DND-41 (cell line): ENCODE results near the gene RNF4.
"Not testable (repeated sequence)": the region's sequence is repeated elsewhere in the genome, so short reads cannot be mapped to it uniquely, and the experiment has no call there.

Source experiments
- ATAC-seq: fragments of 200-7000 bp; cut with Tn5 transposase; 3 replicates; pipeline ENCODE4 v1.9.1; 2021; ENCODE audit warnings: low read depth; ENCODE audit not compliant: insufficient read depth
- DNase-seq: peaks from one replicate; pipeline ENCODE4 v3.0.0-alpha.2; 2020
- H2AFZ ChIP-seq: 2 replicates; pipeline ENCODE4 v1.6.0; 2012; ENCODE audit warnings: low read depth, low read length
- H3K27ac ChIP-seq: 2 replicates; pipeline ENCODE4 v1.5.1; 2012; ENCODE audit warnings: low read length, inconsistent platforms
- H3K27me3 ChIP-seq: fragments of 200-600 bp; sonication (generic); 2 replicates; pipeline ENCODE4 v1.6.0; 2012; ENCODE audit warnings: low read length, mild to moderate bottlenecking, inconsistent platforms; ENCODE audit not compliant: insufficient read depth, poor library complexity
- H3K36me3 ChIP-seq: 2 replicates; pipeline ENCODE4 v1.5.1; 2012; ENCODE audit warnings: low read length, inconsistent platforms; ENCODE audit not compliant: insufficient read depth
- H3K4me1 ChIP-seq: 2 replicates; pipeline ENCODE4 v1.5.1; 2012; ENCODE audit warnings: mild to moderate bottlenecking, low read length; ENCODE audit not compliant: insufficient read depth
- H3K4me2 ChIP-seq: 2 replicates; pipeline ENCODE4 v1.6.0; 2012; ENCODE audit warnings: mild to moderate bottlenecking, moderate library complexity, low read length, inconsistent platforms; ENCODE audit not compliant: insufficient read depth
- H3K4me3 ChIP-seq, 2 experiments: fragments of 200-600 bp in 1 of 2; shearing (Covaris generic) in 1 of 2; 2 replicates each; pipeline ENCODE4 v1.5.1; 2012 to 2016; ENCODE audit warnings: inconsistent platforms in 2 of 2, low read length in 2 of 2, mild to moderate bottlenecking in 2 of 2, low read depth in 1 of 2, moderate library complexity in 1 of 2
- H3K79me2 ChIP-seq: 2 replicates; pipeline ENCODE4 v1.6.0; 2012; ENCODE audit warnings: low read length, inconsistent platforms; ENCODE audit not compliant: insufficient read depth
- H3K9ac ChIP-seq: 2 replicates; pipeline ENCODE4 v1.6.0; 2012; ENCODE audit warnings: low read depth, mild to moderate bottlenecking, inconsistent platforms, low read length, moderate library complexity
- H3K9me3 ChIP-seq: 2 replicates; pipeline ENCODE4 v1.5.1; 2012; ENCODE audit warnings: low read length, moderate library complexity, mild to moderate bottlenecking, inconsistent platforms; ENCODE audit not compliant: insufficient read depth, severe bottlenecking
- H4K20me1 ChIP-seq: 2 replicates; pipeline ENCODE4 v1.6.0; 2012; ENCODE audit warnings: low read length; ENCODE audit not compliant: insufficient read depth
- CTCF ChIP-seq: IDR thresholded peaks from 2 replicates; pipeline ENCODE4 v1.5.1; 2012; ENCODE audit warnings: borderline replicate concordance, low read length, moderate library complexity, mild to moderate bottlenecking; ENCODE audit not compliant: poor library complexity, severe bottlenecking; ENCODE audit errors: extremely low read depth
- EZH2 ChIP-seq: IDR thresholded peaks from 3 replicates; pipeline ENCODE4 v1.6.1; 2012; ENCODE audit warnings: borderline replicate concordance, low read depth, mild to moderate bottlenecking, moderate library complexity, low read length, inconsistent platforms; ENCODE audit not compliant: severe bottlenecking

The RNF4 gene

GRCh38 chr4:2510351-2511259, 41.7 kb downstream of the RNF4 start:
- peaks cover 90% of the 10 kb centered on the region for H3K36me3 ChIP-seq

GRCh38 chr4:2511645-2512131, 42.8 kb downstream of the RNF4 start:
- Histone ChIP-seq H3K79me2 (peaks cover 37% of the 10 kb centered on the region), H3K4me2 (no peak overlapping the region), H3K4me1 (no peaks in the 10 kb centered on the region), H3K36me3 (peaks cover 87% of the 10 kb centered on the region), H4K20me1 (peaks cover 66% of the 10 kb centered on the region), H3K27ac (no peak overlapping the region), H3K4me3 (no peak overlapping the region), H2AFZ (no peak overlapping the region), H3K9me3 (no peaks in the 10 kb centered on the region), H3K27me3 (no peaks in the 10 kb centered on the region), H3K9ac (no peak overlapping the region)
- TF ChIP-seq EZH2: no peak
- TF ChIP-seq CTCF: no peak
- no peak for DNase-seq
- 0 out of 3 replicates have a peak, but pooled peaks have one; percentile 13 for ATAC-seq

More at GRCh38 chr4:2510351-2511259, 41.7 kb downstream of the RNF4 start:
- no peak for TF ChIP-seq EZH2
- no peak for TF ChIP-seq CTCF
- peaks cover 47% of the 10 kb centered on the region for H3K79me2 ChIP-seq
- no peak overlapping the region for H3K4me2 ChIP-seq
- no peaks in the 10 kb centered on the region for H3K9me3 ChIP-seq
- H2AFZ ChIP-seq: no peak overlapping the region
- H3K27me3 ChIP-seq: no peaks in the 10 kb centered on the region
- H3K27ac ChIP-seq: no peak overlapping the region
- H3K9ac ChIP-seq: no peak overlapping the region
- H4K20me1 ChIP-seq: peaks cover 59% of the 10 kb centered on the region
- ATAC-seq (no peak), DNase-seq (no peak)
- no peaks in the 10 kb centered on the region for H3K4me1 ChIP-seq
- H3K4me3 ChIP-seq: no peak overlapping the region

- H3K4me1 ChIP-seq: no peaks in the 10 kb centered on the region
- H3K36me3 ChIP-seq: peaks cover 78% of the 10 kb centered on the region
- no peaks in the 10 kb centered on the region for H3K9me3 ChIP-seq
- H3K4me2 ChIP-seq: no peak overlapping the region
- H3K79me2 ChIP-seq: peaks cover 29% of the 10 kb centered on the region
- no peak overlapping the region for H3K27ac ChIP-seq
- no peaks in the 10 kb centered on the region for H3K27me3 ChIP-seq
- no peak for DNase-seq
- peak; percentile 7; the same call in 1 of the 3 replicates for ATAC-seq
- no peak overlapping the region for H3K9ac ChIP-seq
- peaks cover 60% of the 10 kb centered on the region for H4K20me1 ChIP-seq
- no peak overlapping the region for H3K4me3 ChIP-seq
- no peak overlapping the region for H2AFZ ChIP-seq
- TF ChIP-seq CTCF (no peak), EZH2 (no peak)
Measured at GRCh38 chr4:2512396-2513135, 43.7 kb downstream of the RNF4 start.

- not testable (repeated sequence) for H3K27ac ChIP-seq, H2AFZ ChIP-seq, H3K4me2 ChIP-seq, H3K4me3 ChIP-seq, H3K27me3 ChIP-seq, ATAC-seq, DNase-seq, H3K9ac ChIP-seq, H3K4me1 ChIP-seq, H3K9me3 ChIP-seq
- H3K36me3 ChIP-seq: peaks cover 63% of the 10 kb centered on the region
- H4K20me1 ChIP-seq: peaks cover 47% of the 10 kb centered on the region
- peaks cover 18% of the 10 kb centered on the region for H3K79me2 ChIP-seq
Measured at GRCh38 chr4:2514193-2514592, 45.3 kb downstream of the RNF4 start.

GRCh38 chr4:2514944-2515343, 46.0 kb downstream of the RNF4 start:
- ATAC-seq, H3K9me3 ChIP-seq, H2AFZ ChIP-seq, H3K4me3 ChIP-seq, H3K9ac ChIP-seq, H3K27ac ChIP-seq, DNase-seq, H3K4me1 ChIP-seq, H3K27me3 ChIP-seq, H3K4me2 ChIP-seq: not testable (repeated sequence)
- Histone ChIP-seq H3K36me3 (peaks cover 55% of the 10 kb centered on the region), H3K79me2 (peaks cover 11% of the 10 kb centered on the region; the same call in 1 of the 2 replicates), H4K20me1 (peaks cover 39% of the 10 kb centered on the region)
